Keratinocyte (primary cell): Measurements from ENCODE around the gene RIC3. TPM values are rescaled to one million over a fixed set of nuclear protein-coding genes. Genes with fewer than 3 reads are reported as not detected.

Source experiments
- DNase-seq: peaks from one replicate; pipeline ENCODE4 v3.0.0-alpha.2; 2011; ENCODE audit warnings: low read depth, missing footprints, low spot score
- FAIRE-seq: peaks from 2 replicates; lab custom pipeline; 2011; peaks lifted over from hg19 to GRCh38; lab: Jason Lieb, UNC
- H2AFZ ChIP-seq: 2 replicates; pipeline ENCODE4 v1.6.0; 2012; ENCODE audit warnings: low read length, control low read depth, inconsistent platforms; ENCODE audit not compliant: control insufficient read depth
- H3K27ac ChIP-seq: 2 replicates; pipeline ENCODE4 v1.5.1; 2011; ENCODE audit warnings: low read length; ENCODE audit not compliant: control insufficient read depth, insufficient read depth
- H3K27me3 ChIP-seq: 3 replicates; pipeline ENCODE4 v1.6.0; 2011; ENCODE audit warnings: low read length; ENCODE audit not compliant: control insufficient read depth, insufficient read depth; ENCODE audit errors: extremely low read depth
- H3K36me3 ChIP-seq, 2 experiments: 2 replicates in 1 of 2; 3 replicates in 1 of 2; pipeline ENCODE4 v1.5.1; 2011; ENCODE audit warnings: low read length in 2 of 2, mild to moderate bottlenecking in 1 of 2; ENCODE audit not compliant: control insufficient read depth in 2 of 2, insufficient read depth in 2 of 2; ENCODE audit errors: extremely low read depth in 1 of 2
- H3K4me1 ChIP-seq: 3 replicates; pipeline ENCODE4 v1.5.1; 2011; ENCODE audit warnings: low read length; ENCODE audit not compliant: control insufficient read depth, insufficient read depth; ENCODE audit errors: extremely low read depth
- H3K4me2 ChIP-seq: 3 replicates; pipeline ENCODE4 v1.6.0; 2011; ENCODE audit warnings: low read depth, low read length; ENCODE audit not compliant: control insufficient read depth, insufficient read depth; ENCODE audit errors: extremely low read depth
- H3K4me3 ChIP-seq, 3 experiments: fragments of 200-600 bp in 1 of 3; sonication (generic) in 1 of 3; 2 replicates in 2 of 3; 3 replicates in 1 of 3; pipeline ENCODE4 v1.5.1; 2011 to 2016; ENCODE audit warnings: low read length in 3 of 3, mild to moderate bottlenecking in 3 of 3, control low read depth in 2 of 3, inconsistent platforms in 1 of 3, low read depth in 1 of 3, mixed read lengths in 1 of 3, mixed run types in 1 of 3, moderate library complexity in 1 of 3; ENCODE audit not compliant: control insufficient read depth in 2 of 3, insufficient read depth in 2 of 3; ENCODE audit errors: extremely low read depth in 1 of 3
- H3K79me2 ChIP-seq: 2 replicates; pipeline ENCODE4 v1.6.0; 2012; ENCODE audit warnings: low read length; ENCODE audit not compliant: control insufficient read depth, insufficient read depth
- H3K9ac ChIP-seq: 3 replicates; pipeline ENCODE4 v1.6.0; 2011; ENCODE audit warnings: low read length; ENCODE audit not compliant: control insufficient read depth, insufficient read depth; ENCODE audit errors: extremely low read depth
- H3K9me1 ChIP-seq: 3 replicates; pipeline ENCODE4 v1.6.0; 2011; ENCODE audit warnings: low read length; ENCODE audit not compliant: control insufficient read depth, insufficient read depth; ENCODE audit errors: extremely low read depth
- H3K9me3 ChIP-seq: 2 replicates; pipeline ENCODE4 v1.5.1; 2012; ENCODE audit warnings: low read depth, low read length; ENCODE audit not compliant: control insufficient read depth
- H4K20me1 ChIP-seq: 3 replicates; pipeline ENCODE4 v1.6.0; 2011; ENCODE audit warnings: low read length; ENCODE audit not compliant: control insufficient read depth, insufficient read depth; ENCODE audit errors: extremely low read depth
- EZH2 ChIP-seq: IDR thresholded peaks from one replicate; pipeline ENCODE4 v1.6.1; 2012; ENCODE audit warnings: inconsistent platforms, mild to moderate bottlenecking, low read length, moderate library complexity
- dilution Hi-C: fragments of 300-500 bp; cut with MboI; formaldehyde crosslinking; loops from one replicate; pipeline ENCODE4 v1.7.0; 2020; ENCODE audit warnings: low sequenced_read_pairs; ENCODE audit not compliant: extremely low pct_ligation_motif_present
- polyA plus RNA-seq, 5 experiments: library from polyadenylated mRNA; depleted of rRNA in 3 of 5; stranded (reverse) in 3 of 5; stranded (forward) in 1 of 5; unstranded in 1 of 5; fragments of >200 nt; gene quantifications; 1 replicate in 1 of 5; 2 replicates in 3 of 5; 3 replicates in 1 of 5; pipeline versions ENCODE4 v1.2.1 to v1.2.3, GENCODE V29; 2011 to 2012; ENCODE audit warnings: missing spikeins in 2 of 5, low read depth in 1 of 5, low replicate concordance in 1 of 5
- TF ChIP-seq, protein P1 (sequence below), 3 experiments: IDR thresholded peaks in 1 of 3; conservative IDR thresholded peaks in 1 of 3; optimal IDR thresholded peaks in 1 of 3; 2 replicates in 2 of 3; 3 replicates in 1 of 3; pipeline versions ENCODE3 to v1.5.1; 2011; ENCODE audit warnings: low read length in 3 of 3, mild to moderate bottlenecking in 3 of 3, moderate library complexity in 2 of 3, control low read depth in 1 of 3, inconsistent platforms in 1 of 3; ENCODE audit not compliant: insufficient read depth in 2 of 3; ENCODE audit errors: extremely low read depth in 1 of 3

RIC3 gene
- polyA plus RNA-seq, 1 donor (not counting 4 experiments of a cell fraction or from before 2014, with no cell fraction given): 2.5 TPM

GRCh38 chr11:8127447-8127846, 41.4 kb downstream of the RIC3 start:
- FAIRE-seq: no peak
- dilution Hi-C loops: no loop called here
- no peak overlapping the region for H3K4me3 ChIP-seq
- no peak for TF ChIP-seq EZH2
- TF ChIP-seq, protein P1, sequence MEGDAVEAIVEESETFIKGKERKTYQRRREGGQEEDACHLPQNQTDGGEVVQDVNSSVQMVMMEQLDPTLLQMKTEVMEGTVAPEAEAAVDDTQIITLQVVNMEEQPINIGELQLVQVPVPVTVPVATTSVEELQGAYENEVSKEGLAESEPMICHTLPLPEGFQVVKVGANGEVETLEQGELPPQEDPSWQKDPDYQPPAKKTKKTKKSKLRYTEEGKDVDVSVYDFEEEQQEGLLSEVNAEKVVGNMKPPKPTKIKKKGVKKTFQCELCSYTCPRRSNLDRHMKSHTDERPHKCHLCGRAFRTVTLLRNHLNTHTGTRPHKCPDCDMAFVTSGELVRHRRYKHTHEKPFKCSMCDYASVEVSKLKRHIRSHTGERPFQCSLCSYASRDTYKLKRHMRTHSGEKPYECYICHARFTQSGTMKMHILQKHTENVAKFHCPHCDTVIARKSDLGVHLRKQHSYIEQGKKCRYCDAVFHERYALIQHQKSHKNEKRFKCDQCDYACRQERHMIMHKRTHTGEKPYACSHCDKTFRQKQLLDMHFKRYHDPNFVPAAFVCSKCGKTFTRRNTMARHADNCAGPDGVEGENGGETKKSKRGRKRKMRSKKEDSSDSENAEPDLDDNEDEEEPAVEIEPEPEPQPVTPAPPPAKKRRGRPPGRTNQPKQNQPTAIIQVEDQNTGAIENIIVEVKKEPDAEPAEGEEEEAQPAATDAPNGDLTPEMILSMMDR (optimal IDR thresholded peaks at IDR 0.05 in 1 of 3, IDR thresholded peaks at IDR 0.05 in 1 of 3, conservative IDR thresholded peaks at IDR 0.05 in 1 of 3; ENCODE audit: extremely low read depth in 1 of 3, insufficient read depth in 2 of 3, low read length in 3 of 3): no peak
- no peak overlapping the region for H3K27ac ChIP-seq
- H4K20me1 ChIP-seq: no peaks in the 10 kb centered on the region
- H3K79me2 ChIP-seq: no peaks in the 10 kb centered on the region
- no peaks in the 10 kb centered on the region for H3K9me3 ChIP-seq
- DNase-seq: no peak
- no peaks in the 10 kb centered on the region for H3K36me3 ChIP-seq
- H3K4me2 ChIP-seq: no peak overlapping the region
- H3K9me1 ChIP-seq: no peaks in the 10 kb centered on the region
- no peaks in the 10 kb centered on the region for H3K4me1 ChIP-seq
- H3K27me3 ChIP-seq: no peaks in the 10 kb centered on the region
- no peak overlapping the region for H2AFZ ChIP-seq
- no peak overlapping the region for H3K9ac ChIP-seq

DNA sequence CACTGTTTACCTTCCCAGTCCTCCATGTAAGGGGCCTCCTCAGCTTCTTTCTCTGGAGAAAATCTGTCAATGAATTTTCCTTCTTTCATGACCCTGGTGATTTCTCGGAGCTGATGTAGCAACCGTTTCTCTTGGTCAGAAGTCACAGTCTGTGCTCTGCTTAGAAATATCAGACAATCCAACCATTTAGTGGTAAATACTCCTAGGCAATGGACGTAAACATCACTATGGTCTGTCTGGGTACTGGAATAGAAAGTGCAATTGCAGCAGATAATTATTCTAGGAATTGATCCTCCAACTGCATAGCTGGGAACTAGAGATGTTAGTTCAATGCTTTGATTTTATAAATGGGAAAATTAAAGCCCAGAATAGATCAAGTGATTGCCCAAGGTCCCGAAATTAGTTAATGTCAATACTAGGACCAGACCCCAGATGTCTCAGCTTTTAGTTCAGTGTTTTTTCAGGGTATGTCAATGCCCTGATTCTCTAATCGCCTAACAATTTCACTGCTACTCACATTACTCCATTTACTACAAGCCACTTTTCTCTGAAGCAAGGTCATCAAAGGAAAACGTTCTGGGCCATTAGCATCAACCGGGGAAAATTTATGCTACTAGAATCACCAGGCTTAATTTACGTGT, 42.1 kb downstream of the RIC3 start:
- H3K4me1 ChIP-seq: no peaks in the 10 kb centered on the region
- no peaks in the 10 kb centered on the region for H3K27me3 ChIP-seq
- H3K4me2 ChIP-seq: no peak overlapping the region
- no peaks in the 10 kb centered on the region for H3K36me3 ChIP-seq
- dilution Hi-C loops: no loop called here
- no peaks in the 10 kb centered on the region for H4K20me1 ChIP-seq
- H2AFZ ChIP-seq: no peak overlapping the region
- H3K9me1 ChIP-seq: no peaks in the 10 kb centered on the region
- no peak overlapping the region for H3K27ac ChIP-seq
- H3K4me3 ChIP-seq: no peak overlapping the region
- no peaks in the 10 kb centered on the region for H3K9me3 ChIP-seq
- TF ChIP-seq, protein P1 (optimal IDR thresholded peaks at IDR 0.05 in 1 of 3, IDR thresholded peaks at IDR 0.05 in 1 of 3, conservative IDR thresholded peaks at IDR 0.05 in 1 of 3; ENCODE audit: extremely low read depth in 1 of 3, insufficient read depth in 2 of 3, low read length in 3 of 3): no peak
- no peak for TF ChIP-seq EZH2
- no peak overlapping the region for H3K9ac ChIP-seq
- no peak for DNase-seq
- no peak for FAIRE-seq
- no peaks in the 10 kb centered on the region for H3K79me2 ChIP-seq
